ENCODE data around the gene RBM45.
A peak's percentile ranks its signal among the peaks of the same experiment; 100 is the strongest.
"Not testable (repeated sequence)": the region's sequence is repeated elsewhere in the genome, so short reads cannot be mapped to it uniquely, and the experiment has no call there.

RBM45 gene

GRCh38 chr2:178109813-178110212 lies 2.4 kb upstream of the RBM45 start:
- DNase-seq: peak; percentile 45

- DNase-seq: no peak
Measured at GRCh38 chr2:178110681-178111080, 1.6 kb upstream of the RBM45 start.

- DNase-seq: no peak
Measured at GRCh38 chr2:178111743-178112142, 494 bp upstream of the RBM45 start.

GRCh38 chr2:178114462-178114861 lies 2.2 kb downstream of the RBM45 start:
- DNase-seq: no peak

- DNase-seq: no peak
Measured at GRCh38 chr2:178115271-178115670, 3.0 kb downstream of the RBM45 start.

- no peak for DNase-seq
Measured at GRCh38 chr2:178117725-178118124, 5.5 kb downstream of the RBM45 start.

GRCh38 chr2:178119179-178119922 lies 7.1 kb downstream of the RBM45 start:
- no peak for DNase-seq

- no peak for DNase-seq
Measured at GRCh38 chr2:178123163-178123562, 10.9 kb downstream of the RBM45 start.

- DNase-seq: no peak
Measured at GRCh38 chr2:178125125-178125524, 12.9 kb downstream of the RBM45 start.

- DNase-seq: no peak
Measured at GRCh38 chr2:178125862-178126261, 13.6 kb downstream of the RBM45 start.

GRCh38 chr2:178128836-178129630 lies 16.8 kb downstream of the RBM45 start:
- DNase-seq: no peak

- DNase-seq: no peak
Measured at GRCh38 chr2:178136321-178137025, 24.2 kb downstream of the RBM45 start.

GRCh38 chr2:178142274-178143065 lies 30.2 kb downstream of the RBM45 start:
- DNase-seq: no peak

- DNase-seq: no peak
Measured at GRCh38 chr2:178143481-178143880, 31.2 kb downstream of the RBM45 start.

- peak; percentile 41 for DNase-seq
Measured at GRCh38 chr2:178152033-178152432, 39.8 kb downstream of the RBM45 start.

- no peak for DNase-seq
Measured at GRCh38 chr2:178152542-178152941, 40.3 kb downstream of the RBM45 start.

GRCh38 chr2:178152977-178153376 lies 40.7 kb downstream of the RBM45 start:
- DNase-seq: no peak

- DNase-seq: not testable (repeated sequence)
Measured at GRCh38 chr2:178153878-178154277, 41.6 kb downstream of the RBM45 start.

GRCh38 chr2:178155524-178155923 lies 43.3 kb downstream of the RBM45 start:
- no peak for DNase-seq

GRCh38 chr2:178157574-178157973 lies 45.3 kb downstream of the RBM45 start:
- DNase-seq: no peak

GRCh38 chr2:178159966-178160365 lies 47.7 kb downstream of the RBM45 start:
- DNase-seq: no peak

- no peak for DNase-seq
Measured at GRCh38 chr2:178160601-178161000, 48.4 kb downstream of the RBM45 start.

GRCh38 chr2:178163395-178163794 lies 51.2 kb downstream of the RBM45 start:
- no peak for DNase-seq

Measured in DMS79 (cell line).